Chondrocyte (in vitro differentiated cells): Measurements from ENCODE around the gene C6orf15. TPM values are rescaled to one million over a fixed set of nuclear protein-coding genes. Genes with fewer than 3 reads are reported as not detected.
A peak's percentile ranks its signal among the peaks of the same experiment; 100 is the strongest.

Source experiments
- DNase-seq: peaks from one replicate; pipeline ENCODE4 v3.0.0; 2021; ENCODE audit warnings: mixed read lengths, low spot score
- H3K27ac Mint-ChIP-seq: one replicate; pipeline ENCODE4 v1.8.0; 2021; ENCODE audit warnings: mild to moderate bottlenecking, moderate library complexity, mixed read lengths; ENCODE audit not compliant: unreplicated experiment
- H3K27me3 Mint-ChIP-seq: 2 replicates; pipeline ENCODE4 v1.8.0; 2021; ENCODE audit warnings: low read depth, mixed read lengths
- H3K36me3 Mint-ChIP-seq: 2 replicates; pipeline ENCODE4 v1.8.0; 2021; ENCODE audit warnings: low read depth, mixed read lengths
- H3K4me1 Mint-ChIP-seq: 2 replicates; pipeline ENCODE4 v1.8.0; 2021; ENCODE audit warnings: low read depth, mild to moderate bottlenecking, mixed read lengths
- H3K4me3 Mint-ChIP-seq: one replicate; pipeline ENCODE4 v1.8.0; 2021; ENCODE audit warnings: mild to moderate bottlenecking, moderate library complexity, mixed read lengths; ENCODE audit not compliant: unreplicated experiment
- H3K9me3 Mint-ChIP-seq: 2 replicates; pipeline ENCODE4 v1.8.0; 2021; ENCODE audit warnings: low read depth, mixed read lengths
- CTCF ChIP-seq: fragments of 200-600 bp; sonication (generic); IDR thresholded peaks from 2 replicates; pipeline ENCODE4 v1.5.0; 2021; ENCODE audit warnings: antibody characterized with exemption, mild to moderate bottlenecking, moderate library complexity
- long read RNA-seq: library from polyadenylated mRNA; stranded (forward); transcript quantifications from one replicate; pipeline ENCODE4 v2.0.0, GENCODE V29; 2021
- total RNA-seq: library from RNA; stranded (reverse); gene quantifications from 3 replicates; pipeline ENCODE4 v1.2.1, GENCODE V29; 2021

Gene C6orf15
- total RNA-seq = 0.37 TPM in 1 of 3 replicates, not detected in the others
- long read RNA-seq = 0 reads

- no peak within 1 kb of the TSS for H3K4me3 Mint-ChIP-seq
- peak; percentile 40 for DNase-seq
- no peak for TF ChIP-seq CTCF
- no peaks in the 10 kb centered on the region for H3K9me3 Mint-ChIP-seq
- peak within 1 kb of the TSS; percentile 32 for H3K27ac Mint-ChIP-seq
- peaks cover 16% of the 10 kb centered on the region for H3K27me3 Mint-ChIP-seq
- no peaks in the 10 kb centered on the region for H3K36me3 Mint-ChIP-seq
- peaks cover 44% of the 10 kb centered on the region for H3K4me1 Mint-ChIP-seq
Measured at GRCh38 chr6:31112478-31112877, at the start of gene C6orf15. TSS of gene C6orf15 (minus strand) at chr6:31112575. CDS start at chr6:31112555, 20 bp downstream.

GRCh38 chr6:31161216-31162126 is 49.1 kb upstream of the C6orf15 start:
- no peak for TF ChIP-seq CTCF
- Mint-ChIP-seq H3K4me1 (peaks cover 26% of the 10 kb centered on the region), H3K27me3 (no peaks in the 10 kb centered on the region), H3K36me3 (no peaks in the 10 kb centered on the region), H3K27ac (no peak overlapping the region), H3K9me3 (no peaks in the 10 kb centered on the region), H3K4me3 (no peak overlapping the region)
- peak; percentile 84 for DNase-seq

GRCh38 chr6:31158863-31159855 is 46.8 kb upstream of the C6orf15 start:
- no peaks in the 10 kb centered on the region for H3K9me3 Mint-ChIP-seq
- peak; percentile 10 for TF ChIP-seq CTCF
- no peaks in the 10 kb centered on the region for H3K27me3 Mint-ChIP-seq
- DNase-seq = no peak
- peaks cover 26% of the 10 kb centered on the region for H3K4me1 Mint-ChIP-seq
- peak overlapping the region; percentile 90 for H3K27ac Mint-ChIP-seq
- H3K36me3 Mint-ChIP-seq = peaks cover 1% of the 10 kb centered on the region
- peak overlapping the region; percentile 89 for H3K4me3 Mint-ChIP-seq

GRCh38 chr6:31158140-31158862 is 45.9 kb upstream of the C6orf15 start, which contains the start of gene TCF19:
TSS of gene TCF19 (plus strand) at chr6:31158589. CDS start at chr6:31159470, 881 bp downstream.
- peak; percentile 99 for DNase-seq
- no peak for TF ChIP-seq CTCF
- Mint-ChIP-seq H3K27me3 (no peaks in the 10 kb centered on the region), H3K4me3 (peak within 1 kb of the TSS; percentile 89), H3K9me3 (no peaks in the 10 kb centered on the region), H3K27ac (peak within 1 kb of the TSS; percentile 90), H3K4me1 (peaks cover 26% of the 10 kb centered on the region), H3K36me3 (peaks cover 1% of the 10 kb centered on the region)
